Epithelial cell of proximal tubule (primary cell): Measurements from ENCODE around the gene TMC2. TPM values are rescaled to one million over a fixed set of nuclear protein-coding genes. Genes with fewer than 3 reads are reported as not detected.
A peak's percentile ranks its signal among the peaks of the same experiment; 100 is the strongest.

Experiments
- DNase-seq: peaks from one replicate; pipeline ENCODE4 v3.0.0-alpha.2; 2011; ENCODE audit warnings: low read depth
- H3K4me3 ChIP-seq: 2 replicates; pipeline ENCODE4 v1.5.1; 2011; ENCODE audit warnings: low read depth, mild to moderate bottlenecking, low read length
- total RNA-seq: library from RNA; depleted of rRNA; stranded (reverse); fragments of >200 nt; gene quantifications from 2 replicates; pipeline ENCODE4 v1.2.3, GENCODE V29; 2015
- TF ChIP-seq, protein P1 (sequence below): conservative IDR thresholded peaks from 2 replicates; pipeline ENCODE4 v1.5.1; 2012; ENCODE audit warnings: low read depth, mild to moderate bottlenecking, low read length

The TMC2 gene
- total RNA-seq, 1 donor from 2014 or later, result not detected

DNA sequence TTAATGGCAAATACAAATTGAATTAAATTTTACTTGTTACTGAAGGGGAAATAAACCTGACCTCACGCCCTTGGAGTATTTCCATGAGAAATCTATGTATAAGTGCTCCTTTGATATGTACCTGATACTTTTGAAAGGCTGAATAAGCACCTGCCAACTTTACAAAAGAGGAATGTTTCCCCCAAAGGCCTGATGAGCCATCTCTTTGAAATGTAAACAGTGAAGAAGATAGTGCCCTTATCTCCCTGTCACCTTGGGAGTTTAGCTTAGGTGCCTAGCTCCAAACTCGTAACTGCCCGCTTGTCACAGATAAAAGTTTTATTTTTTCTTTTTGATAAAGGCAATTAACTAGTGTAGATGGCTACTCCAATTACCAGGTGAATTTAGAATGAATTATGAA lies 26.6 kb upstream of the TMC2 start:
- DNase-seq, result no peak
- peak overlapping the region; percentile 94 for H3K4me3 ChIP-seq
- TF ChIP-seq, protein P1, sequence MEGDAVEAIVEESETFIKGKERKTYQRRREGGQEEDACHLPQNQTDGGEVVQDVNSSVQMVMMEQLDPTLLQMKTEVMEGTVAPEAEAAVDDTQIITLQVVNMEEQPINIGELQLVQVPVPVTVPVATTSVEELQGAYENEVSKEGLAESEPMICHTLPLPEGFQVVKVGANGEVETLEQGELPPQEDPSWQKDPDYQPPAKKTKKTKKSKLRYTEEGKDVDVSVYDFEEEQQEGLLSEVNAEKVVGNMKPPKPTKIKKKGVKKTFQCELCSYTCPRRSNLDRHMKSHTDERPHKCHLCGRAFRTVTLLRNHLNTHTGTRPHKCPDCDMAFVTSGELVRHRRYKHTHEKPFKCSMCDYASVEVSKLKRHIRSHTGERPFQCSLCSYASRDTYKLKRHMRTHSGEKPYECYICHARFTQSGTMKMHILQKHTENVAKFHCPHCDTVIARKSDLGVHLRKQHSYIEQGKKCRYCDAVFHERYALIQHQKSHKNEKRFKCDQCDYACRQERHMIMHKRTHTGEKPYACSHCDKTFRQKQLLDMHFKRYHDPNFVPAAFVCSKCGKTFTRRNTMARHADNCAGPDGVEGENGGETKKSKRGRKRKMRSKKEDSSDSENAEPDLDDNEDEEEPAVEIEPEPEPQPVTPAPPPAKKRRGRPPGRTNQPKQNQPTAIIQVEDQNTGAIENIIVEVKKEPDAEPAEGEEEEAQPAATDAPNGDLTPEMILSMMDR, result no peak

DNA sequence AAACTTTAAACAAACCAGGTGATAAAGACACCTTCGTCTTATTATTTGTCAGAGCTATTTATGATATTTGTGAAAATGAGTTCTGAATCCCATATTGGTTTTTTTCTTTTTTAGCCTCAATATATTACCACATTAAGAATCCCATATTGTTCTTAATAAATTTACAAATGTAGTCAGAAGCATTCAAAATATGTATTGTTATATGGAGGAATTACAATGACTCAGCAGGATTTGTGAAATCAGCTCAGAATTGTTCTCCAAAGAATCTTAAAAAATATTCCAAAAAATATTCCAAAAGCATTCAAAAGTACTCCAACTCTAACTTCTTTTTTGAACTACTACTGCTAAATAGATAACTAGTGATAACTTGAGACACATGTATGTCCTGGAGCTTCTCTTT lies 21.2 kb upstream of the TMC2 start:
- TF ChIP-seq, protein P1, result no peak
- no peak for DNase-seq
- H3K4me3 ChIP-seq, result no peak overlapping the region

DNA sequence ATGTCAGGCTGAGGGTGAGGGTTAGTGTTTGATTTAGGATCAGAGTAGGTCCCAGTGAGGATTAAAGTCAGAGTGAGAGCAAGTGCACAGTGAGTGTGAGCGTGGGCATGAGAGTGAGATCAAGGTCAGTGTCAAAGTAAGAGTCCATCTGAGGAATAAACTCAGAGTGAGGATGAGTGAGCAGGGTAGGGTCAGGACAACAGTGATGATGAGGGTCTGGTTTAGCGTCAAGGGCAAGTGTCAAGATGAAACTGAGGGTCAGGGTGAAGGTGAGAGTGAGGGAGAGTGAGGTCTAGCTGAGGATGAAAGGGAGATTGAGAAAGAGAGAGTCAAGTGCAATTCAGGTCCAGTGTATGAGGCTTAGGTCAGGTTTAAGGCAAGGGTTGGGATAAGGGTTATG lies 20.0 kb upstream of the TMC2 start:
- no peak overlapping the region for H3K4me3 ChIP-seq
- TF ChIP-seq, protein P1, result no peak

DNA sequence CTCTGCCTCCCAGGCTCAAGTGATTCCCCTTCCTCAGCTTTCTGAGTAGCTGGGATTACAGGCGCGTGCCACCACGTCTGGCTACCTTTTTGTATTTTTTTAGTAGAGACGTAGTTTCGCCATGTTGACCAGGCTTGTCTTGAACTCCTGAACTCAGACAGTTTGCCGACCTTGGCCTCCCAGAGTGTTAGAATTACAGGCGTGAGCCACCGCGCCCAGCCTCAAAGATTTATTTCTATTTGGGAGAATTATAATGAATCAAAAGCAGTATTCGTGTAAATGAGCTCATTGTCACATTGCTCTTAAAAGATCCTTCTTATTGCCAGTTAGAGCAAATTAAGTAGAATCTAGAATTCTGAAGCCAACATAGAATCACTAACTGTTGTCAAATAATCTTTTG lies 18.3 kb upstream of the TMC2 start:
- no peak overlapping the region for H3K4me3 ChIP-seq
- TF ChIP-seq, protein P1, result no peak
- DNase-seq, result no peak

More for the DNA sequence above, 20.0 kb upstream of the TMC2 start:
- no peak for DNase-seq

DNA sequence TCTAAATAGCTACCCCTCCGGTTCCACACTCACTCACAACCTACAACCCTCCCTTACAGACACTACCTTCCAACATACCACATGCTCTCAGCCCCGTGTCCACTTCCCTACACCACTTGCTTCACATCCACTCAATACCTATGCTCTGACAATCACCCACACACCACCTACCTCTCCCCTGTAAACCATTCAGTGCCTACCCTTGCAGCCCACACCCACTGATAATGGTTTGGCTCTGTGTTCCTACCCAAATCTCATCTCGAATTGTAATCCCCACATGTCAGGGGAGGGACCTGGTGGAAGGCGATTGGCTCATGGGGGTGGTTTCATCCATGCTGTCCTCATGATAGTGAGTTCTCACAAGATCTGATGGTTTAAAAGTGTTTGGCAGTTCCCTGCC lies 17.8 kb upstream of the TMC2 start:
- TF ChIP-seq, protein P1, result no peak
- DNase-seq, result no peak
- H3K4me3 ChIP-seq, result no peak overlapping the region

DNA sequence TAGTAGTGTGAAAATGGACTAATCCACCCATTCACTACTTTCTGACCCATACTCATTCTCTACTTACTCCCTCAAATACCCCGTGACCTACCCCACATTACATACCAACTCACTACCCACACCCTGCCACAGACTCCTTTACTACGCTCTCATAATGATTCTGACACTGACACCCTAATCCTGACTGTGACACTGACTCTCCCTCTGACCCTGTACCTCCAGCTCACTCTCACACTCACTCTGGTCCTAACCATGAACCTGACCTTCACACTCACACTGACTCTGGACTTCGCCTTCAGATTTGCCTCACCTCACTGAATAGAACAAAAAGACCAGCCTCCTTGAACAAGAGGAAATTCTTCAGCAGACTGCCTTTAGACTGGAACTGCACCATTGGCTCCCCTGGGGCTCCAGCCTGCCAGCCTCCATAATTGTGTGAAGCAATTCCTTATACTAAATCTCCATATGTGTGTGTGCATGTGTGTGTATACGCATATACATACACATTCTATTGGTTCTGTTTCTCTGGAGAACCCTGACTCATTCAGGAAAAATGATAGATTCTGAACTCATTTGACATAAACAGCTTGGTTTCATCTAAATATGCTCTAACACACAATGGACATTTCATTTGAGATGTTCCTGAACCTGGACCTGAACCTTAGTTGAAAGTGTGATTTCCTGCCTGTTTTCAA lies 17.1 kb upstream of the TMC2 start:
- no peak overlapping the region for H3K4me3 ChIP-seq
- TF ChIP-seq, protein P1, result no peak
- DNase-seq, result no peak

DNA sequence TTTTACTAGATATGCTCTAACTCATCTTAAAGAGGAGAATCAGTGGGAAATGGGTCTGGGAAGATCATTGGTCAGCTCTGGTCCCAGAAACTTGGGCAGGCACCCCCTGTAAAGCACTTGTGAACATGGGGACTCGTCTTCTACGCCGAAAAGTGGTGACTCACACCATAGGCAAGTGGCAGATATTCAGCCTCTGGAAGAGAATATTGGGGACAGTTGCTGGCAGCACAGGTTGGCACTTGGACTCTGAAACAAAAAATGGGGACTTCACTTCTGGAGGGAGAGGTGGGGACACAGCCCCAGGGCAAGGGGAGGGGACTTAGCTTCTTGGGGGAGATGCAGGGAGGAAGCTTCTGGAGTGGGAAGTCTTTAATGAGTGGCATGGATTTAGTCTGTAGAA lies 15.8 kb upstream of the TMC2 start:
- TF ChIP-seq, protein P1, result no peak
- no peak overlapping the region for H3K4me3 ChIP-seq
- DNase-seq, result no peak
